Right lobe of liver (tissue), 4 donors: ENCODE data around the gene PCLO.

Source experiments
- CTCF ChIP-seq, 4 donors: fragments of 200-600 bp in 3 of 4; fragments of 450-650 bp in 1 of 4; IDR thresholded peaks; one replicate each; pipeline versions ENCODE4 v1.5.1 to v1.8.0; 2016 to 2022; ENCODE audit warnings: antibody characterized with exemption in 4 of 4, mild to moderate bottlenecking in 2 of 4
- POLR2A ChIP-seq: fragments of 450-650 bp; IDR thresholded peaks from one replicate; pipeline ENCODE4 v1.6.1; 2017; ENCODE audit warnings: antibody characterized with exemption, mild to moderate bottlenecking
- donor health status: DM: no; HTN: no; CAD: no.
- donor health status: DM: no; HTN: no; CAD: no.
- donor health status: DM: no; HTN: yes; CAD: no.

GRCh38 chr7:82714883-82715282 is 447.8 kb downstream of the PCLO start:
- TF ChIP-seq CTCF (IDR thresholded peaks at IDR 0.05) = no peak
- TF ChIP-seq POLR2A = no peak
